NOMO-1 treated with dmso at 0.1 percent for 144 hours (cell line): Measurements from ENCODE around the gene NACC2.

Experiments
- DNase-seq: peaks from one replicate; lab custom pipeline; 2025; ENCODE audit not compliant: unreplicated experiment; lab: John Stamatoyannopoulos, UW

Gene NACC2

DNA sequence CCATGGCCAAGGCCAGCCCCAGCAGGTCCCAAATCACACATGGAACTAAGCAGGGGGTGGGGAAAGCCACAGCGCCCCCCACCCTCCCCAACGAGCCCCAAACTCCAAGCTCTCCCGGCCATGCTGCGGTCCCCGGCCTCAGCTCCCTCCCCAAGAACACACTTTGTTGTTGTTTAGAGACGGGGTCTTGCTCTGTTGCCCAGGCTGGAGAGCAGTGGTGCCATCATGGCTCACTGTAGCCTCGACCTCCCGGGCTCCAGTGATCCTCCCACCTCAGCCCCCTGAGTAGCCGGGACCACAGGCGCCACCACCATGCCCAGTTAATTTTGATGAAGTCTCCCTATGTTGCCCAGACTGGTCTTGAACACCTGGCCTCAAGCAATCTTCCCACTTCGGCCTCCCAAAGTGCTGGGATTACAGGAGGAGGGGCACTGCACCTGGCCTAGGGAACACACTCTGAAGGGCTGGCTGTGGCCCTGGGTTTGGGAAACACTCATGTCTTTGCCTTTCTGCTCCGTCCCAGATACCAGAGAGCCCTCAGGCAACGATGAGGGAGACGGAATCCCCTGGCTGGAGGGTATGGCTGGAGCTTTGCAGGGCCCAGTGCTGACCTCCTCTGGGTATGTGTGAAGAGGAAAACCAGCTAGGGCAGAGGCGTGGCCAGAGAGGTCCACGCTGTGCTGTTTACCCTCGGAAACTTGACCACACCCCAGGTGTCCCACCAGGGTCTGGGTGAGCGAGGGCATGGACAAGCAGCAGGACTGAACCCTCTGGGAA is 80.8 kb downstream of the NACC2 start:
- no peak for DNase-seq

DNA sequence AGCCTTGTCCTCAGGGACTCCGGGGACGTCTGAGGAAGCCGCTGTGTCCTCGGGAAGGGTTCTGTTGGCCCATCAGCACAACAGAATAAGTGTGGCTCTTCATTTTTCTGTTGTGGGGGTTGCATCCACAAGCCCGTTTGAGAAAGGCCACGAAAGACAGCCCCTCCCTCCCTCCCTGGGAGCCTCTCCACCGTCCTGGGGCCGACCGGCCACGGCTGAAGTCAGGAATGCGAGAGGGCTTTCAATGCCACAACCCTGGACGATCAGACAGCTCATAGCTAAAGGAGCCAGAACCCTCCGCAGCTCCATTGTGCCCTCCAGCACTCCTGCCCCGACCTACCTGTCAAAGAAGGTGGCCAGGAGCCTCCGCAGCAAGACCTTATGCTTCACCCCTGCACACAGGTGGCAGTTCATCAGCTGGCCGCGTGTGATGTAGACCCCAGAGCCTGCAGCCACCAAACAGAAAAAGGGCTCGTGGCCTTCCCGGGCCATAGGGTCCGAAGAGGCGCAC is 81.5 kb downstream of the NACC2 start:
- no peak for DNase-seq

- DNase-seq: no peak
These were observed 82.0 kb downstream of the NACC2 start for GRCh38 chr9:136013116-136013515.

DNA sequence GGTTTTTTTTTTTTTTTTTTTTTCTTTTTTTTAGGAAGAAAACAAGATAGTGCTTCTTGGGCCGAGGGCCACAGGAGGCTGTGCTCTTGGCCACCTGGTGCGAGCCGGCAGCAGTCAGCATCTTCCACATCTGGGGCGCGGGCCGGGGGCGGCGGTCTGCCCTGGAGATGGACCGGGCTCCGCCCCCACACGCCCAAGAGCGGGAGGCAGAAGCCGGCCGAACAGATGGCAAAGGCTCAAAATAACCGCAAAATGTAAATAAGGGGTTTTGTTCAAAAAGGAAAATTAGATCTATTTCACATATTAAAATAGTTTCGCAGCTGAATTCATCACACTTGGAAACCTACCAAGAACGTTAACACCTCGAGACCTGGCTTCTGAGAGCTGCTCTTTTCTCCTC is 82.4 kb downstream of the NACC2 start:
- no peak for DNase-seq

DNA sequence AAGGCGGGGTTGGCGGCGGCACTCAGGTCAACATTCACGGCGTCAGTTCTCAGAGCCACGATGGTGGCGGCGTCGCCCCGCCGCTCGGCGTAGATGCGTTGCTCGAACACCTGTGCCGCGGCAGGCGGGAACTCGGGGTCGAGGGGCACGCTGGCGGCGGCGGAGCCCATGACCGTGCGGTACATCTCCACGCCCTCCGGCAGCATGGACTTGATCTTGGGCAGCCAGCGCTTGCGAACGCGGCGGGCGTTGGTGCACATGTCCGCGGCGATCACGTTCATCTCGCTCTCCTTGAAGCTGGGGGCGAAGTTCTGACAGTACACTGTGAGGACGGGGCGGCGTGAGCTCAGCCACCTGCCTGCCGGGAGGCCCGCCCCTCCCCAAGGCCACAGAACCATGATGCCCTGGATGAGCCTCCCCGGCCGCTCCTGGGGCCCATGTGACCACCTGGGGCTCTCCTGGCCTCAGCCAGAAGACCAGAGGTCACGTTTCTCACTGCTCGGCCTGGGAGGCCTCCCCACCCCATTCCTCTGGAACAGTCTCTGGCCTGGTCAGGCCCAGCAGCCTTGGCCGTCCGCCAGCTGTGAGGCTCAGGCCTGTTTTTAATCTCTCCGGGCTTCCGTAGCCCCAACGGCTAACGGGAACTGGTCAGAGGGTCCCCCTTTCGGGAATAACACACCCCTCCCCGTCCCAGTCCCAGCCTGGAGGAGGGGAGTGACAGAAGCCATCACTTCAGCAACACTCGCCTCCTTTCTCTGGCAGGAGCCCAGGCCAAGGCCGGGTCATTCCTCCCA is 83.2 kb downstream of the NACC2 start:
- DNase-seq: no peak

DNA sequence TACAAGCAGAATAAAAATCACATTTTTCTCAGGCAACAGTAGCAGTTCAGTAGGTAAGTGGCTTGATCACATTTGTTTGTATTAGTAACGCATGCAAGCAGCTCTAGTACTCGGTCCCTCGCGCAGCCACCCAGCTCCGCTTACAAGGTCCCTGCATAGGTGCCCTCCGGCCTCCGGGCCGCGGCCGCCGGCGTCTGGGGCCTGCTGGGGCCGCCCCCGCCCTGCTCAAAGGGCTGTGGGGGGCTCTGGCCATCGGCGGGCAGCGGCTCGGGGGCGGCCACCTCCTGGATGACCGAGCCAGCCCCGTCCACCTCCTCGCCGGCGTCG is 83.8 kb downstream of the NACC2 start:
- no peak for DNase-seq

DNA sequence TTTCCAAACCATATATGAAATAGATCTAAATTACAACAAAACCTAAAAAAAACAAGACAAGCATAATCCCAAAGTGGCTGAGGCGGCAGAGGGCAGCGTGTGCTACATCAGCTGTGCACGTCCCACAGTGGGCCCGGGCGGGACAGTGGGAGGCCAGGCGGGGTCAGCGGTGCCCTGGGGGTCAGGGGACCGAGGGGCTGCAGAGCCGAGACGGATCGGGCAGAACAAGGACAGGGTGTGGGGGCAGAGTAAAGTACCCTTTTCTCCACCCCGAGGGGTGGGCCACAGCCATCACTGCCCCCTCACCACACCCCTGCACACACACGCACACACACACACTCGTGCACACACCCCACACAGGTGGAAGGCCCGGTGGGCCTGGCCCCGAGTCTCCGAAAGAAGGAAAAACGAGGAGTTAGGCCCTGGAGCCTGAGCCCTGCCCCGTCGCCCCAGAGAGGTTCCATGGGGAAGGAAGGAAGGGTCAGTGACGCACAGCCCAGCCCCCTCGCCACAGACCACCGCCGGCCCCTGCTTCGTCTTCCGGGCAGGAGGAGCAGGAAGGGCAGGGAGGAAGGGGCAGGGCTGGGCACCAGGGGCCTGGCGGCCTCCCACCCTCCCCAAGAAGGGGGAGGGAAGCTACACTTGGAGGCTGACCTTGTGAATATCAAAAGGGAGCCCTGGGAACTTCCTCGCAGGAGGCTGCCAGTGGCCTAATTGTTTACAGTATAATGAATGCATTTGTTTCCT is 84.3 kb downstream of the NACC2 start:
- no peak for DNase-seq

GRCh38 chr9:136010176-136010575 is 84.9 kb downstream of the NACC2 start:
- no peak for DNase-seq

DNA sequence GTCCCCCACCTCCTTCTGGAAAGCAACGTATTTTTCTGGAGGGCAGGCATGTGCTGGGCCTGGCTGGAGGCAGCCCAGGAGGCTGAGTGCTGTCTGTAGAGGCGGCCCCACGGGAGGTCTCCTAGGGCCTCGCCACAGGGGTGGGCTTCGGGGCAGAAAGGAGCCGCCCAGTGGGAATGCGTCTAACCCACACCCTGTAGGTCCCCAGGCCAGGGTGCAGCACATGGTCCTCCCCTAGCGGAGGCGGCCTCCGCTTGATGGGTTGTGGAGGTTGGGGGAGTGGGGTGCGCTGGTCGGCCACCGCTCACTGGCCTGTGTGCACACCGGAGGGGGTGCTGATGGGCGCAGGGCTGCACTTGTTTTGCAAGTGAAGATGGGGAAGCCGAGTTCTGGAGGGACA is 85.6 kb downstream of the NACC2 start:
- no peak for DNase-seq

- DNase-seq: no peak
These were observed 86.4 kb downstream of the NACC2 start for GRCh38 chr9:136008693-136008997.

DNA sequence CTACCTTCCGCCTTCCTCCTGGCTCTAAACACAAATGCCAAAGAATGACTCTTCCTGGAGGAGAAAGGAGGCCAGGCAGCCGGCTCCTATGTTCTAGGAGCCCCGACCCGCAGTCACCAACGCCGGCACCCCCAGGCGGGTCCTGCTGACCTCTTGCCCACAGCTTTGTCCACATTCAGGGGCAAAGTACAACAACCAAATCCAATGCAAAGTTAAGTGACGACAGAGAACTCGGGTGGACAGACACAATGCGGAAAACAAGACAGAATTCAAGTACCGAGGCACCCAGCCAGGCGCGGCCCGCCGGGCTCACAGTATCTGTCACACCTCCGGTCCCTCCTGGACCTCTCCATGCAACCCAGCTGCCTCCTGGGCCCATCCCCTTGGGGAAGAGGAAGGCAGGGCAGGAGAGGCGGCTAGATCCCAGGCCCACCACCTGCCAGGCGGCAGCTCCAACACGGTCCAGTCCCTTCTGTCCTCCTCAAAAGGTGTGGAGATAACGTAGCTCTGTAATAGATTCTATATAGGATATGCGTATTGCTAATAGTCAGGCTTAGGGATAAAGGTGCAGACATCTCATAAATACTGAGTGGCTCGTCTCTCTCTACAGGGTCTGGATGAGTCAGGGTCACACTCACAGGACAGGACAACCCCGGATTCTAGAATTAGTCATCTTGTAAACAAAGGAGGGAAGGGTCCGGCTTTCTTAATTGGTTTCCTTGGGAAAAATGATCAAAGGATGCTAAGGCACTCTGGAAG is 87.0 kb downstream of the NACC2 start:
- DNase-seq: no peak

DNA sequence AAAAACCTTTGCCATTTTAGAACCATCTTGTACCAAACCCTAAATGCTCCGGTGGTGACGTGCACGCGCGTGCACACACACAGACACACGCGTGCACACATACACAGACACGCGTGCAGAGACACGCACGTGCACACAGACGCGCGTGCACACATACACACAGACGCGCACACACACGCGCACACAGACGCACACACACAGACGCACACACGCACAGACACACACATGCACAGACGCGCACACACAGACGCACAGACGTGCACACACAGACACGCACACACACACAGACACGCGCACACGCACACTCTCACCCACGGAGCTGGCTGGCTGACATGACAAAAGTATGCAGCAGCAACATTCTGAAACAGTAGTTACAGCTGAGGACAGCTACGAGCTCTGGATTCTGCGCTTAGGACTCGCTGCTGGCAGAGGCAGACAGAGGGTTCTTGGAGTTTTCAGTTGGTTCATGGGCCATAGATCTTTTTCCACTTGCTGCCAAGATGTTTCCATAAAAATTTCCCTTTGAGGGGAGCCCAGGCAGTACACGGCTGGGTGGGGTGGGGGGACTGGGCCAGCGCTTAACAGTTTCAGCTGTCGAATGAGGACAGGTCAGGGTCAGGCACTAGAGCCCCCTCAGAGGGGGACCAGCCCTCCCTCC is 87.7 kb downstream of the NACC2 start:
- no peak for DNase-seq

DNA sequence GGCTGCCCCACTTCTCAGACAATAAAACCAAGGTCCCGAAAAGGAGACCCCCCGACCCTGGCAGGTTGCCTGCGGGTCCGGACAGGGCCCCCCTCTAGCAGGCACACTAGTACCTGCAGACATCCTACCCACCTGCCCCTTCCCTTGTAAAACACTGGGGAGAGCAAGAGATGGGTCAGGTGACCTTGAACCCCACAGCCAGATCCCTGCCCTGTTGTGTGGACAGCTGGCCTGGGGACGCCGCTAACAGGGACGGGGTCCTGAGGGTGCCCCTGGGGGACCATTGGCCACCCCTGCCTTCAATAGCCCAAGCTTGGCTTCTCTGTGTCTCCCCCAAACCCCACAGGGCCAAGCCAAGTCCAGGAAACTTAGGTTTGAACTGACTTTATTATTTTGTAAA is 88.9 kb downstream of the NACC2 start:
- no peak for DNase-seq

- DNase-seq: no peak
These were observed 90.4 kb downstream of the NACC2 start for GRCh38 chr9:136004712-136005111.

GRCh38 chr9:136004219-136004618 is 90.9 kb downstream of the NACC2 start:
- DNase-seq: no peak

- DNase-seq: no peak
These were observed 91.5 kb downstream of the NACC2 start for GRCh38 chr9:136003411-136004218.

DNA sequence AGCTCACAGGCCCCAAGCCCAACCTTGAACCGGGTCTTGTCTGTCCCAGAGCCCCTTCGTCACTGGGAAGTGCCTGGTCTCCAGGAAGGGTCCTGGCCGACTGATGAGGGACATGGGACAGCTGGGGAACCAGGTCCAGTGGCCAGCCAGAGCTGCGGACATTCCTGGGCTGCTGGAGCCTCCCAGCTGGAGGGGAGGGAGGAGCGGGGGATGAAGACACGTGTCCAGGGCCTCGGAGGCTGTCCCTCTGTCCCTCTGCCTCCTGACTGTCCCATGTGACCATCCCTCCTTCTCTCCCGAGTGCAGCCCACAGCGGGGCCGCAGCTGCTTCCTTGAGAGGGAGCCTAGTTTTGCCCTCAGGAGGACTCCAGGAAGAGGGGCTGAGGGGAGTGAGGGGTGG is 92.2 kb downstream of the NACC2 start:
- no peak for DNase-seq

GRCh38 chr9:136002215-136002614 is 92.9 kb downstream of the NACC2 start:
- no peak for DNase-seq

DNA sequence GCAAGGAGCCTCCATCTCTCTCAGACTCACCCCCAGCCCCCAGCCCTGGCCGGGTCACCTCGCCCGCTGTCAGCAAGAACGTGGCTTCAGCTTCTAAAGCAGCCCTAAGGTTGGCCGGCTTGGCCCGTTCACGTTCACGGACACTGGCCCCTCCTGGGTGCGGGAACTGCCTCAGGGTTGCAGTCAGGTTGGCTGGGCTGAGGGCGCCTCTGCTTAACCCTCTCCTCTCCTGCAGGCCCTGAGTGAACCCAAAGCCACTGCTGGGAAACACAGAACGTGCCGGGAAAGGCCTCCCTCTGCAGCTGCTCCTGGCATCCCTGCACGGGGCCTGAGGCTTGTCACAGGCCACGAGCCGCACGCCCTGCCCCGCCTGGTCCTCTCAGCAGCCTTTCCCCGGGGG is 93.9 kb downstream of the NACC2 start:
- no peak for DNase-seq
